Hepatocyte (in vitro differentiated cells): ENCODE results near the gene CRKL. TPM values are rescaled to one million over a fixed set of nuclear protein-coding genes. Genes with fewer than 3 reads are reported as not detected.
"Not testable (repeated sequence)": the region's sequence is repeated elsewhere in the genome, so short reads cannot be mapped to it uniquely, and the experiment has no call there.

Source experiments
- DNase-seq: peaks from one replicate; pipeline ENCODE4 v3.0.0-alpha.2; 2016; ENCODE audit warnings: low spot score
- H2AFZ ChIP-seq: fragments of 200-600 bp; sonication (generic); 2 replicates; pipeline ENCODE4 v1.6.0; 2016; ENCODE audit warnings: antibody characterized with exemption, mild to moderate bottlenecking
- H3K27ac ChIP-seq: fragments of 200-600 bp; sonication (generic); 2 replicates; pipeline ENCODE4 v1.5.1; 2016; ENCODE audit warnings: mild to moderate bottlenecking
- H3K27me3 ChIP-seq: fragments of 200-600 bp; sonication (generic); 2 replicates; pipeline ENCODE4 v1.6.1; 2016
- H3K36me3 ChIP-seq: fragments of 200-600 bp; sonication (generic); replicated peaks from 2 replicates; pipeline ENCODE4 v1.5.1; 2016; ENCODE audit warnings: low read depth; ENCODE audit not compliant: insufficient read depth
- H3K4me1 ChIP-seq: fragments of 200-600 bp; sonication (generic); 2 replicates; pipeline ENCODE4 v1.5.1; 2016; ENCODE audit warnings: mild to moderate bottlenecking, moderate library complexity; ENCODE audit not compliant: insufficient read depth
- H3K4me2 ChIP-seq: fragments of 200-600 bp; sonication (generic); 2 replicates; pipeline ENCODE4 v1.6.0; 2016
- H3K4me3 ChIP-seq: fragments of 200-600 bp; sonication (generic); 2 replicates; pipeline ENCODE4 v1.5.1; 2016; ENCODE audit warnings: mild to moderate bottlenecking
- H3K79me2 ChIP-seq: fragments of 200-600 bp; sonication (generic); 2 replicates; pipeline ENCODE4 v1.6.0; 2017; ENCODE audit warnings: mild to moderate bottlenecking
- H3K9me2 ChIP-seq: fragments of 200-600 bp; sonication (generic); replicated peaks from 2 replicates; pipeline ENCODE4 v1.6.0; 2017; ENCODE audit warnings: mild to moderate bottlenecking; ENCODE audit not compliant: insufficient read depth
- H3K9me3 ChIP-seq: fragments of 200-600 bp; sonication (generic); 2 replicates; pipeline ENCODE4 v1.5.1; 2016; ENCODE audit warnings: low read depth, mild to moderate bottlenecking
- H4K20me1 ChIP-seq: fragments of 200-600 bp; sonication (generic); 2 replicates; pipeline ENCODE4 v1.6.0; 2016; ENCODE audit warnings: mild to moderate bottlenecking; ENCODE audit not compliant: insufficient read depth, poor library complexity, severe bottlenecking
- CTCF ChIP-seq: fragments of 200-600 bp; sonication (generic); IDR thresholded peaks from 2 replicates; pipeline ENCODE4 v1.5.1; 2016; ENCODE audit warnings: antibody characterized with exemption, mild to moderate bottlenecking; ENCODE audit not compliant: poor library complexity
- EZH2 ChIP-seq: fragments of 200-600 bp; sonication (generic); IDR thresholded peaks from 2 replicates; pipeline ENCODE4 v1.6.1; 2016; ENCODE audit warnings: antibody characterized with exemption, mild to moderate bottlenecking, borderline replicate concordance
- EZH2phosphoT487 ChIP-seq: fragments of 200-600 bp; sonication (generic); IDR thresholded peaks from one replicate; pipeline ENCODE4 v1.6.1; 2018; ENCODE audit warnings: antibody characterized with exemption, mild to moderate bottlenecking, low read depth, moderate library complexity; ENCODE audit not compliant: unreplicated experiment, severe bottlenecking
- WGBS: methylation state at CpG from one replicate; pipeline ENCODE4 v1.1.6; 2016; ENCODE audit warnings: low lambda C conversion rate; ENCODE audit errors: missing lambda C conversion rate; 5-methylcytosine and 5-hydroxymethylcytosine counted together
- polyA plus RNA-seq: library from polyadenylated mRNA; unstranded; fragments of >200 nt; fragmentation: Nextera tagmentation; extraction: Ambion mirVana; gene quantifications from 2 replicates; pipeline ENCODE4 v1.2.1, GENCODE V29; 2016
- total RNA-seq: library from RNA; depleted of rRNA; stranded (reverse); fragments of >200 nt; gene quantifications from 2 replicates; pipeline ENCODE4 v1.2.3, GENCODE V29; 2014

The CRKL gene
- total and polyA plus RNA-seq, 2 experiments from 2014 or later, result 31.8 to 49.2 TPM

GRCh38 chr22:20928573-20928967 is 11.4 kb downstream of the CRKL start:
- Histone ChIP-seq H2AFZ (no peak overlapping the region), H3K4me3 (no peak overlapping the region), H3K4me2 (no peak overlapping the region), H3K4me1 (no peaks in the 10 kb centered on the region), H3K36me3 (no peaks in the 10 kb centered on the region), H3K9me2 (no peaks in the 10 kb centered on the region), H3K27me3 (no peaks in the 10 kb centered on the region), H4K20me1 (peaks cover 97% of the 10 kb centered on the region), H3K79me2 (peaks cover 100% of the 10 kb centered on the region), H3K27ac (no peak overlapping the region), H3K9me3 (no peaks in the 10 kb centered on the region)
- DNase-seq, result no peak
- TF ChIP-seq EZH2, result no peak
- TF ChIP-seq CTCF, result no peak
- no peak for TF ChIP-seq EZH2phosphoT487
- 98% methylated on average over 4 of the region's 4 CpGs for WGBS

- Histone ChIP-seq H2AFZ (no peak overlapping the region), H3K4me3 (no peak overlapping the region), H3K4me1 (no peaks in the 10 kb centered on the region), H4K20me1 (peaks cover 97% of the 10 kb centered on the region), H3K27me3 (no peaks in the 10 kb centered on the region), H3K79me2 (peaks cover 100% of the 10 kb centered on the region), H3K9me2 (no peaks in the 10 kb centered on the region), H3K36me3 (no peaks in the 10 kb centered on the region), H3K9me3 (no peaks in the 10 kb centered on the region), H3K4me2 (no peak overlapping the region), H3K27ac (no peak overlapping the region)
- no peak for DNase-seq
- 96% methylated on average over 1 of the region's 1 CpG for WGBS
- TF ChIP-seq CTCF (no peak), EZH2phosphoT487 (no peak), EZH2 (no peak)
Observed at GRCh38 chr22:20930004-20930403, 12.8 kb downstream of the CRKL start.

GRCh38 chr22:20930435-20930834 is 13.2 kb downstream of the CRKL start:
- H2AFZ ChIP-seq, H3K27ac ChIP-seq, DNase-seq, H3K36me3 ChIP-seq, H3K4me1 ChIP-seq, H3K27me3 ChIP-seq, H3K4me2 ChIP-seq, H3K4me3 ChIP-seq, H3K9me2 ChIP-seq, H3K9me3 ChIP-seq: not testable (repeated sequence)
- 97% methylated on average over 11 of the region's 12 CpGs for WGBS
- H3K79me2 ChIP-seq, result peaks cover 100% of the 10 kb centered on the region
- H4K20me1 ChIP-seq, result peaks cover 97% of the 10 kb centered on the region

GRCh38 chr22:20931126-20931654 is 14.0 kb downstream of the CRKL start:
- Histone ChIP-seq H3K36me3 (no peaks in the 10 kb centered on the region), H3K4me2 (no peak overlapping the region), H2AFZ (no peak overlapping the region), H4K20me1 (peaks cover 97% of the 10 kb centered on the region), H3K27ac (no peak overlapping the region), H3K9me2 (no peaks in the 10 kb centered on the region), H3K9me3 (no peaks in the 10 kb centered on the region), H3K4me1 (no peaks in the 10 kb centered on the region), H3K4me3 (no peak overlapping the region), H3K79me2 (peaks cover 100% of the 10 kb centered on the region), H3K27me3 (no peaks in the 10 kb centered on the region)
- no peak for TF ChIP-seq EZH2
- no peak for TF ChIP-seq EZH2phosphoT487
- TF ChIP-seq CTCF, result no peak
- no peak for DNase-seq
- 93% methylated on average over 4 of the region's 4 CpGs for WGBS
